Measurements from ENCODE around the gene AKR1D1.

Gene AKR1D1

DNA sequence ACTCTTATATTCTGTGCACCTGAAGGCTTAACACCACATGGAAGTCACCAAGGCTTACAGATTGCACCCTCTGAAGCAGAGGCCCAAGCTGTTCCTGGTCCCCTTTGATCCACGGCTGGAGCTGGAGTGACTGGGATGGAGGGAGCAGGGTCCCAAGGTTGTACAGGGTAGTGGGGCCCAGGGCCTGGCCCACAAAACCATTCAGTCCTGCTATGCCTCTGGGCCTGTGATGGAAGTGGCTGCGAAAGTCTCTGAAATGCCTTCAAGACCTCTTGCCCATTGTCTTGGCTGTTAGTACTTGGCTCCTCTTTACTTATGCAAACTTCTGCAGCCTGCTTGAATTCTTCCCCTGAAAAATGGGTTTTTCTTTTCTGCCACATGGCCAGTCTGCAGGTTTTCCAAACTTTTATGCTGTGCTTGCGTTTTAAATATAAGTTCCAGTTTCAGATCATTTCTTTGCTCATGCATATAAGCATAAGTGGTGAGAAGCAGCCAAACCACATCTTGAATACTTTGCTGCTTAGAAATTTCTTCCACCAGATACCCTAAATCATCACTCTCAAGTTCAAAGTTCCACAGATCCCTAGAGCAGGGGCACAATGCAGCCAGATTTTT is 53.4 kb downstream of the AKR1D1 start:
- TF ChIP-seq GATA3 (IDR thresholded peaks at IDR 0.05; ENCODE audit: low read depth, low read length) (no peak), GATA2 (IDR thresholded peaks at IDR 0.05; ENCODE audit: low read depth, low read length) (no peak)

DNA sequence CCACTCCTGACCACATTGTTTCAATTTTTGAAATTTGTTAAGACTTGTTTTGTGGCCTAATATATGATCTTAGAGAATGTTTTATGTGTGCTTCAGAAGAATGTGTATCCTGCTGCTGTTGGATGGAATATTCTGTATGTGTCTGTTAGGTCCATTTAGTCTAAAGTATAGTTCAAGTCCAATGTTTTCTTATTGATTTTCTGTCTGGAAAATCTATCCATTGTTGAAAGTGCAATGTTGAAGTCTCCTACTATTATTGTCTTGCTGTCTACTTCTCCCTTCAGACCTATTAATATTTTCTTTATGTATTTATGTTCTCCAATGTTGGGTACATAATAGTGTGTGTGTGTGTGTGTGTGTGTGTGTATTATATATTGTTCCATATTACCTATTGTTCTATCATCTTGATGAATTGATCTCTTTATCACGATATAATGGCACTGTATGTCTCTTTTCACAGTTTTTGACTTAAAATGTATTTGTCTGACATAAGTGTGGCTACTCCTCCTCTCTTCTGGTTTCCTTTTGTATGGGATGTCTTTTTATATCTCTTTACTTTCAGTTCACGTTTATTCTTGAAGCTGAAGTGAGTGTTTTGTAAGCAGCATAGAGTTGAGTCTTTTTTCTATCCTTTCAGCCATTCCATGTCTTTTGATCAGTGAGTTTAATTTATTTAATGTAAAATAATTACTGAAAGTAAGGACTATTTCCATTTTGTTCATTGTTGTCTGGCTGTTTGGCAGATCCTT is 61.3 kb downstream of the AKR1D1 start:
- no peak for TF ChIP-seq GATA2 (IDR thresholded peaks at IDR 0.05; ENCODE audit: low read depth, low read length)
- no peak for TF ChIP-seq GATA3 (IDR thresholded peaks at IDR 0.05; ENCODE audit: low read depth, low read length)

DNA sequence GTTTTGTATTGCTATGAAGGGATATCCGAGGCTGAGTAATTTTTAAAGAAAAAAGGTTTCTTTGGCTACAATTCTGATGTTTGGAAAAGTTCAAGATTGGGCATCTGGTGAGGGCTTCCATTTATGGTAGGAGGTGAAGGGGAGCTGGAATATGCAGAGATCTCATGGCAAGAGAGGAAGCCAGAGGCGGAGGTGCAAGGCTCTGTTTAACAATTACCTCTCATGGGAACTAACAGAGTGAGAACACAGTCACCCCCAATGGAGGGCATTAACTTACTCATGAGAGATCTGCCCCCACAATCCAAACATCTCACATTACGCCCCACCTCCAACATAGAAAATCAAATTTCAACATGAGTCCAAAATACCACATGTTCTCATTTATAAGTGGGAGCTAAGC is 62.0 kb downstream of the AKR1D1 start:
- TF ChIP-seq GATA2 (IDR thresholded peaks at IDR 0.05; ENCODE audit: low read depth, low read length) (no peak), GATA3 (IDR thresholded peaks at IDR 0.05; ENCODE audit: low read depth, low read length) (no peak)

GRCh38 chr7:138142583-138143201 is 66.4 kb downstream of the AKR1D1 start:
- no peak; the same call in 1 of the 2 replicates for TF ChIP-seq GATA3 (IDR thresholded peaks at IDR 0.05; ENCODE audit: low read depth, low read length)
- TF ChIP-seq GATA2 (IDR thresholded peaks at IDR 0.05; ENCODE audit: low read depth, low read length): no peak

GRCh38 chr7:138144958-138145357 is 68.7 kb downstream of the AKR1D1 start:
- TF ChIP-seq GATA2 (IDR thresholded peaks at IDR 0.05; ENCODE audit: low read depth, low read length): no peak
- TF ChIP-seq GATA3 (IDR thresholded peaks at IDR 0.05; ENCODE audit: low read depth, low read length): no peak

DNA sequence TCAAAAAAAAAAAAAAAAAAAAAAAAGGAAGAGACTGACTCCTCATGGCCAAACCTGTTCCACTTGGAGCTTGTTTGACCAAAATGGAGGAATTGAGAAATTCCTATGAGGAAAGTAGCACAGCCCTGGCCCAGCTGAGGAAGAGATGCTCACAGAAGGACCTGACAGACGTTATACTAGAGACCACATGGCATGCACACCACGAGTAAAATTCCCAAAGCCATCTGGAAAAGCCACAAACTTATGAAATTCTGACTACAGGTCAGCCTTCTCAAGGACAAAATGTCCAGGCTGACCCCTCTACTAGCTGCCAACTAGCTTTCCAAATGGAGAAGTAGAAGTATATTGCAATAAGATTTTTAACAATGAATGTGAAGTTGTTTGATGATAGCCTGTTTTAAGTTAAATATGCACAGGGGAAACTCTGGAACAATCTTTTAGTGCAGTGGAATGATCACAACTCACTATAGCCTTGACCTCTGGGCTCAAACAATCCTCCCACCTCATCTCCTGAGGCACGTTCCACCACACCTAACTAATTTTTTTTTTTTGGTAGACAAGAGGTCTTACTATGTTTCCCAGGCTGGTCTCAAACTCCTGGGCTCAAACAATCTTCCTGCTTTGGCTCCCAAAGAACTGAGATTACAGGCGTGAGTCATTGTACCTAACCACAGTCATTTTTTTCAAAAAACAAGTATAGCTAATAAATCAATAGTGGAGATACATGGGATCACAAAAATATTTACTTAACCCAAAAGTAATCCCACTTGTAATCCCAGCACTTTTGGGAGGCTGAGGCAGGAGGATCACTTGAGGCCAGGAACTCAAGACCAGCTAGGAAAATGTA is 75.7 kb downstream of the AKR1D1 start:
- no peak for TF ChIP-seq GATA2 (IDR thresholded peaks at IDR 0.05; ENCODE audit: low read depth, low read length)
- no peak for TF ChIP-seq GATA3 (IDR thresholded peaks at IDR 0.05; ENCODE audit: low read depth, low read length)

DNA sequence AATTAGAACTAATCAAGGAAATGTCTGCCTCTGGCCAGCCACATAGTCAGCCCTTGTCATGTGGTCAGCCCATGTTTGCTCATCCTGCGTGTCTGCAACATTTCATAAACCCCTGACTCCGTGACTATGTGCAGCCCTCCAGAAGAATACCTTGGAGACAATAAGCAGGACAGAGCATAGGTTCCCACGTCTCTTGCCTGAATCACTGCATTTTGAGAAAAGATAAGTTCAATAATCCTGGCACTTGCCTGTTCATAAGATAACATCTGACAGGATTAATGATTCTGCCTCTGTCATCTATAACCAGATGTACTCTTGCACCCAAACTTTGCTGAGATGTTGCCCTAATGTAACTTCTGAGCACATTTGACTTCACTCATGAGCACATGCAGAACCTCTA is 78.4 kb downstream of the AKR1D1 start:
- TF ChIP-seq GATA2 (IDR thresholded peaks at IDR 0.05; ENCODE audit: low read depth, low read length) (peak; percentile 83), GATA3 (IDR thresholded peaks at IDR 0.05; ENCODE audit: low read depth, low read length) (peak; percentile 93)

GRCh38 chr7:138157702-138158101 is 81.4 kb downstream of the AKR1D1 start:
- TF ChIP-seq GATA2 (IDR thresholded peaks at IDR 0.05; ENCODE audit: low read depth, low read length) (no peak), GATA3 (IDR thresholded peaks at IDR 0.05; ENCODE audit: low read depth, low read length) (no peak)

GRCh38 chr7:138158739-138159528 is 82.7 kb downstream of the AKR1D1 start:
- no peak for TF ChIP-seq GATA2 (IDR thresholded peaks at IDR 0.05; ENCODE audit: low read depth, low read length)
- no peak for TF ChIP-seq GATA3 (IDR thresholded peaks at IDR 0.05; ENCODE audit: low read depth, low read length)

- TF ChIP-seq GATA2 (IDR thresholded peaks at IDR 0.05; ENCODE audit: low read depth, low read length) (peak; percentile 67), GATA3 (IDR thresholded peaks at IDR 0.05; ENCODE audit: low read depth, low read length) (no peak)
Measured at GRCh38 chr7:138161600-138162081, 85.4 kb downstream of the AKR1D1 start.

GRCh38 chr7:138162236-138162635 is 86.0 kb downstream of the AKR1D1 start:
- no peak for TF ChIP-seq GATA3 (IDR thresholded peaks at IDR 0.05; ENCODE audit: low read depth, low read length)
- TF ChIP-seq GATA2 (IDR thresholded peaks at IDR 0.05; ENCODE audit: low read depth, low read length): no peak

GRCh38 chr7:138163800-138164199 is 87.5 kb downstream of the AKR1D1 start:
- TF ChIP-seq GATA3 (IDR thresholded peaks at IDR 0.05; ENCODE audit: low read depth, low read length): no peak
- TF ChIP-seq GATA2 (IDR thresholded peaks at IDR 0.05; ENCODE audit: low read depth, low read length): no peak

GRCh38 chr7:138164804-138165203 is 88.5 kb downstream of the AKR1D1 start:
- TF ChIP-seq GATA3 (IDR thresholded peaks at IDR 0.05; ENCODE audit: low read depth, low read length) (no peak), GATA2 (IDR thresholded peaks at IDR 0.05; ENCODE audit: low read depth, low read length) (no peak)
